GM10847 (cell line): Measurements from ENCODE around the gene MCM8.

ENCODE experiments used
- POLR2A ChIP-seq: IDR thresholded peaks from 2 replicates; pipeline ENCODE4 v1.6.1; 2011; ENCODE audit not compliant: insufficient read length; ENCODE audit errors: extremely low read depth

MCM8 gene

DNA sequence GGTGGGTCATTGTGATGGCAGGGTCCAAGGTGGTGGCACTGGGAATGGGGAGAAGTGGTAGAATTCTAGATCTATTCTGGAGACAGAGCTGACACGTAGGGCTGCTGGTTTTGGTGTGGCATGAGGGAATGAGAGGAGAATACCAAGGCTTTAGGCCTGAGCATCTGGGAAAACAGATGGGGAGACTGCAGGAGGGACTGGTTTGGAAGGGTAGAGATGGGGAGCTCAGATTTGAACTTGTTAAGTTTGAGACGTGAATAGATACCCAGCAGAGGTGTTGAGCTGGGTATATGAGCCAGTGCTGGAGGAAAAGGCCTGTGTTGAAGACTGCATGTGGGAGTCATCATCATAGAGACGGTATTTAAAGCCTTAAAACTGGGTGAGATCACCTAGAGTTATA is 17.7 kb upstream of the MCM8 start:
- no peak for TF ChIP-seq POLR2A

DNA sequence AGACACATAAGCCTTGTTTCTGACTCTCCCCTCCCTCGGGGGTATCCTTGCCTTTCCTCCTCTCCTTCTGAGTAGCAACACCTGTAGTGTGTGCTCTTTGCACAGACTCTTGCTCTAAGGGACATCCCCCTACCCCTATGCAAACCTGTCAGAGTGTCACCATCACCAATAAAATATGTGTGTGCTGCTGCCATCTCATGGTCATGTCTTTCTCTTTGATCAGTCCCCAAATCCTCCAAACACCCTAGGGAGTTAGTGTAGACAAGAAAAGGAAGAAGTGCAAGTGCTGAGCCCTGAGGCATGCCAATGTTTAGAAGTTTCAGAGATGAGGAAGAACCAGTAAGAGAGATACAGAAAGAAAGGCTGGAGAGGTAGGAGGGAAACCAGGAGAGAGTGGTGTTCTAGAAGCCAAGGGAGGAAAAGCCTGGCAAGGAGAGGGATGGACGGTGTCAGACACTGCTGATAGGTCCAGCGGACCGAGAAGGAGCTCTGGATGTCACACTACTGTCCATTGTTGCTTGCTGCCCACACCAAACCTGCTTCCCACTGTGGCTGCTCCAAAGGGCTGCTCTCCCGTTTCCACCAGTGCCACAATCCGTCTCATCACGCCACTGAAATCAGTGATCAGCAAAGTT is 16.5 kb upstream of the MCM8 start:
- no peak for TF ChIP-seq POLR2A

DNA sequence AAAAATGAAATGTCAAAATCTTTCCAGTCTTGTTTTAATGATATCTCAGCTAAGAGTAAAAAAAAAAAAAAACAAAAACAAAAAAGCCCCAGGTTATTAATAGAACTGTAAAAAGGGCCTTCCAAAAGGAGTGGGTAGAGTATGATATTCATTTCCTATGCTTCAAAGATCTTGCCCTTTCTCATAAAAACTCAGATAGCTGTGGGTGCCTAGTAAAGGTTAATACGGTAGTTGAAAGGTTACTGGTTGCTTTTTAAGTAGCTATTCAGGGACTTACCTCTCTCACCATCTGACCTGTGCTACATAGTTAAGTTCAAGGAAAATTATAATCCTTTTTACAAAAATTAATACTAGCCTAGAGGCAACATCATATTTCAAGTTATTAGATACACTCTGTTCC is 15.1 kb upstream of the MCM8 start:
- no peak for TF ChIP-seq POLR2A

DNA sequence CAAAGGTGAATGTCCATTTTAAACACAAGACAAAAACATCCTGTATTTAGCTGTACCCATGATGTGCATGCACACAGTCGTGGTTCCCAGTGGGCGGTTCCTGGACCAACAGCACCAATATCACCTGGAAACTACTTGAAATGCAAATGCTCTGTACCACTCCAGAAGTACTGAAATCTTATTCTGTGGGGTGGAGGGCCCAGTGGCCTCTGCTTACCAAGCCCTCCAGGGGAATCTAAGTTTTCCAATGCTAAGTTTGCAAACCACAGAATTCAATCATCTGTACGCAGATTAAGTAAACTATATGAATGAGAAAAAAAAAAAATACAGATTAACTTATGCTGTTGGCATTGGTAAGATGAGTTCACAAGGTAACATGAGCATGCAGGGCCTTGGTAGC is 14.2 kb upstream of the MCM8 start:
- TF ChIP-seq POLR2A, result no peak

DNA sequence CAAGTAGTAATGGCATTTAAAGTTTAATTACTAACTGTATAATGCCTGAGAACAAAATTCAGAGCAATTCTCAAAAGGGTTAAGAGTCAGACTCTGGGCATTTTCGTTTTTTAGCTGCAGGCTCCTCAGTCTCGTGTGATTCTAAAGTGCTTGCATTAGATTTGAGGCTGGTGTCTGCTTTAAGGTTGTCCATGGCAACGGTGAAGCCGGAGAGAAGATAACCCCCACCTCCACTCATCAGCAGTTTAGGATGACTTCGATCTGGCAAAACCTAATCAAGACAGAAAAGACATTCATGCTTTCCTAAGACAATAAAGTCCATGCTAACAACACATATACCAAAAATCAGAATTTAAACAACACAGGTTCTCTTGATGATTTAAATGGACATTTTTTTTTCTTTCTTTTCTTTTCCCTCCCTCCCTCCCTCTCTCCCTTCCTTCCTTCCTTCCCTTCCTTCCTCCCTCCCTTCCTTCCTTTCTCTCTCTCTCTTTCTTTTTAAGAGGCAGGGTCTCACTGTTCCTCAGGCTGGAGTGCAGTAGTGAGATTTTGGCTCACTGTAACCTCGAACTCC is 11.9 kb upstream of the MCM8 start:
- no peak for TF ChIP-seq POLR2A

DNA sequence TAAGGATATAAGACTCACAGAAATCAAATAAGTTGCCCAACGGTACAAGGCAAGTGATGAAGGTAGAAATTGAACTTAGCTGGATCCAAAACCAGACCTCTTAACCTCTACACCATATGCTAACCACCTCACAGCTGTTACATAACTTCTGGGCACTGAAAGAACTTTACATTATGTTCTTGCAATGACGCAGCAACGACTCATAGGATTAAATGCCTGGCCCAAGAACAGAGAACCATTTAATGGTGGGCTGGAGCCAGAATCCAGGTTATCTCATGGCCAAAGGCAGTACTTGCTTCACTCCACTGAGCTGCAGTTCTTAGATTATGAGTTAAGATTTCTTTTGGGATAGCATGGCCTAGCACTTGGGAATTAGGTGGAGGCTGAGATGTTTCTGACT is 4.5 kb upstream of the MCM8 start:
- no peak for TF ChIP-seq POLR2A

DNA sequence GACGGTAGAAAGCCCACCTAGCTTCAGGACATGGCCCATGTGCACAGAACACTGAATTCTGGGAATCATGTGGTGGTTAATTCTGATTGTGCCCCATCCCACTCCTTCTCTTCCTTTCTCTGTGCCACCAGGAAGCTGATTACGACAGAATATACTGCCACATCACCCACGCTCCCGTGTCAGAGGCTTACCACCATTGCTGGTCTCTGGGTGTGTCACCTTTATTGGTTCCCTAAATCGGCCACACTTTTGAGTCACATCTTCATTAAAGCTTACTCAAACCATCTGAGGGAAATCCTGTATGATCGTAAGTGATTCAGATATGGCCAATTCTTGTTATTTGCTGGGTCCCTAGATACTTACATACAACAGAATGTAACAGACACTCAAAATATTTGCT is 3.2 kb upstream of the MCM8 start:
- no peak for TF ChIP-seq POLR2A

DNA sequence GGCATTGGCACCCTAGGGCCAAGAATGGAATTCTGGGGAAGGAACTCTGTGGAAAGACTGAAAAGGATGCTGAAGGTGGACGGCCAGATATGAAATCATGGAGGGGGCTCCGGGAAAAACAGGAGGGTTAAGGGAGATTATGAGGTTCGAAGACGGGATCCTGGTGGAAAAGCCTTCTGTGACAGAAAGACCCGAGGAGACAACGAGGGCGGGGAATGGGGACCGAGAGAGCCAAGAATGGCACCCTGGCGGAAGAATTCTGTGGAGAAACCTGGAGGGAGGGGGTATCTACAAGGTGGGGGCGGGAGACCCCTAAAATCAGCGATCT is 545 bp upstream of the MCM8 start:
- TF ChIP-seq POLR2A, result no peak

DNA sequence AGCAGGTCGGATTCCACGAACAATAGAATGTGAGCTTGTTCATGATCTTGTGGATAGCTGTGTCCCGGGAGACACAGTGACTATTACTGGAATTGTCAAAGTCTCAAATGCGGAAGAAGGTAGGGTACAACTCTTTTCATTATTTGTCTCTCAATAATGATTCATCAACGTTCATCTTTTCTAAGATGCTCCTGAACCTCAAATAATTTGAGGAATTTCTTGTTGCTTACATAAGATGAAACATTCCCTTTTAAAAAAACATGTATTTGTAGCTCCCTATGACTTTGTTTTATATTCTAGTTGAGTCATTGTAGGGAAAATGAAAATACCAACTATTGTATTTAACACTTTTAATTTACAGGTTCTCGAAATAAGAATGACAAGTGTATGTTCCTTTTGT is 17.0 kb downstream of the MCM8 start:
- TF ChIP-seq POLR2A, result no peak

DNA sequence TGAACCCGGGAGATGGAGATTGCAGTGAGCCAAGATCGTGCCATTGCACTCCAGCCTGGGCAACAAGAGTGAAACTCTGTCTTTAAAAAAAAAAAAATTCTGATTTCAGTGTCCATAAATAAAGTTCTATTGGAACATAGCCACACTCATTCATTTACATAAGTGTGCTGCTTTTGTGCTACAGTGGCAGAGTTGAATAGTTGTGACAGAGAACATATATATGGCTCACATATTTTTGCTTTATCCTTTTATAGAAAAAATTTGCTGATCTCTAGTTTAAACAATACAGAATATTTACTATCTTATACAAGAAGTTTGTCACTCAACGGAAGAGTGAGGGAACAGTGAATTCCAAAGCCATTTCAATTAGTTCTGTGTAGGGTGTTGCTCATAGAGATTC is 18.0 kb downstream of the MCM8 start:
- no peak for TF ChIP-seq POLR2A

DNA sequence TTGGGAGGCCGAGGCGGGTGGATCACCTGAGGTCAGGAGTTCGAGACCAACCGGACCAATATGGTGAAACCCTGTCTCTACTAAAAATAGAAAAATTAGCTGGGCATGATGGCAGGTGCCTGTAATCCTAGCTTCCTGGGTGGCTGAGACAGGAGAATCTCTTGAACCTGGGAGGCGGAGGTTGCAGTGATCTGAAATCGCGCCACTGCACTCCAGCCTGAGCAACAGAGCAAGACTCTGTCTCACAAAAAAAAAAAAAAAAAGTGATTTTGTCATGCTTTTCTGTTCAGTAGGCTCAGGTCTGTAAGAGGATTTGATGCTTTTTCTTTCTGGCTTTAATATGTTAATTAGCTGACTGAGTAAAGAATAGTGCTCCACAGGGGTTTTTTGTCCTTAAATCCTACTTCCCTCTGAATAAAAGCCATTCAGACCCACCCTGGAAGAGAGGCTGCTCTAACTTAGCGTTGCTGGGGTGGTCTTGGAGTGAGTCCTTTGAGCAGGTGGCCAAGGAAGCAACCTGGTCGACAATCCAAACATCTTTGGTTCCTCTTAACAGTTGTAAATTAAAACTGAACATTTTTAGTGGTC is 19.0 kb downstream of the MCM8 start:
- TF ChIP-seq POLR2A, result no peak

DNA sequence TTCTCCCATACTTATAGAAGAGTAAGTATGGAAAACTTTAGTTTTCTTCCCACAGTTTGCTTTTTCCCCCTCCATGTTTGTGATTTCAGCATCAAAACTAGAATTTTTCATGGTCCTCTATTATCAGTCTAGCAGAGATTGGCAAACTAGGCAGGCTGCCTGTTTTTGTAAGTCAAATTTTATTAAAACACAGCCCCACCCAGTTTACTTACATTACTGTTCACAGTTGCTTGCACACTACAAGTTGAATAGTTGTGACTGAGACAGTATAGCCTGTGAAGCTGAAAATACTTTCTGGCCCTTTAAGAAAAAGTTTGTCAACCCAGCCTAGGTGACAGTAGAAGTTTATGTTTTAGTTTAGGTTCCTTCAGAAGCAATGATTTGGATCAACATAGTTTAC is 19.5 kb downstream of the MCM8 start:
- no peak for TF ChIP-seq POLR2A

DNA sequence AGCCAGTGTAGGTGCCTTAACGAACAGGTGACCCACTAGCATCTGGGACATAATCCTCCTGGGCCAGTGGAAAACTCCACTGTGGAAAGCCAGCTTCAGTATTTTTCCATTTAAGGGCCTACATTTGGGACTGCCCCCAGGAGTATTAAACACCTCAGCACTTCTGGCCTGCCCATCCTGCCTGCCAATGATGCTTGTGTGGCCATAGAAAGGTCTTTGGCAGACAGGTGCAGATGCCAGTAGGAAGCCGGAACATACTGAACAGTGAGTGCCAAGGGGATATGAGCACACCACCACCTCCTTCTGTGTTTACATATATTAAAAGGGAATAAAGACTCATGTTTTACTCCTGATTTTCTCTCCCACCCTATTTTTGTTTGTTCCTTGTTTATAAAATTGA is 19.9 kb downstream of the MCM8 start:
- TF ChIP-seq POLR2A, result no peak

DNA sequence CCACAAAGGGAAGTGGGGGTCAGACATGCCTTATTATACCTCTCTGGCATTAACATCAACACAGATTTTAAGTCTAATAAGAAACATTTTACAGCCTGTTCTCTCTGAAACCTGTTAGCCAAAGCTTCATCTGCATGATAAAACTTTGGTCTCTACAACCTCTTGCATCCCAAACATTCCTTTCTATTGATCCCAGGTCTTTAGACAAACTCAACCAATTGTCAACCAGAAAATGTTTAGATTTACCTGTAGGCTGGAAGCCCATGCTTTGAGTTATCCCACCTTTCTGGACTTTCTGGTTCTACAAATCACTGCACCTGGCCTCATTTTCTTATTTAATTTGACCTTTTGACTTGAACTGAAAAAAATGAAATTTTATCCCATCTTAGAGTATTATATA is 20.8 kb downstream of the MCM8 start:
- no peak for TF ChIP-seq POLR2A

DNA sequence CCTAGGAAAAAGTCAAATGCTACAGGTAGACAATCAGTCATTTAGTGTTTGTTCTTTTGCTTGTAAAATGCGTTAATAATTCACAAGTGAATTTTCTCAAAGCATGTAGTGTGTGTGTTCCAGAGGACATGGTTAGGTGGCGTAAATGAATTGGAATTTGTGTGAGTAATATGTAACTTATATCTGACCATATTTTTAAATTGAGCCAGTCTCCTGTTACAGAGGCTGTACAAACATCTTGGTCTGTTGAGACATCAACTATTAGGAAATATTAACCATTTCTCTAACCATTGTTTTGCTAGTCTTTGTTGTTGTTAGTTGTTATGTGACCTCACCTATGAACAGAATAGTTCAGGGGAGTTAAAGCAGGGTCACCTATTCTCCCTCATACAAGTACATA is 22.7 kb downstream of the MCM8 start:
- no peak for TF ChIP-seq POLR2A

DNA sequence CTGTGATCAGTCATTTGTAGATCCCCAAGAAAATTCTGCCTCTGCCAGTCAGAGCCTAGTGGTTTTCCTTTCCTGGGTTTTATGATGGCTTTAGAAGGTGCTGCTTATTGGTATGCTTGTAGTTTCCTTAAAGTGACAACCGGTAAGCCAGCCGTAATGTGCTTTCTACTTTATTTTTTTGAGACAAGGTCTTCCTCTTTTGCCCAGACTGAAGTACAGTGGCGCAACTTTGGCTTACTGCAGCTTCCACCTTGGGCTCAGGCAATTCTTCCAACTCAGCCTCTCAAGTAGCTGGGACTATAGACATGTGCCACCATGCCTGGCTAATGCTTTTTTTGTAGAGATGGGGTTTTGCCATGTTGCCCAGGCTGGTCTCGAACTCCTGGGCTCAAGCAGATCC is 23.5 kb downstream of the MCM8 start:
- no peak for TF ChIP-seq POLR2A

DNA sequence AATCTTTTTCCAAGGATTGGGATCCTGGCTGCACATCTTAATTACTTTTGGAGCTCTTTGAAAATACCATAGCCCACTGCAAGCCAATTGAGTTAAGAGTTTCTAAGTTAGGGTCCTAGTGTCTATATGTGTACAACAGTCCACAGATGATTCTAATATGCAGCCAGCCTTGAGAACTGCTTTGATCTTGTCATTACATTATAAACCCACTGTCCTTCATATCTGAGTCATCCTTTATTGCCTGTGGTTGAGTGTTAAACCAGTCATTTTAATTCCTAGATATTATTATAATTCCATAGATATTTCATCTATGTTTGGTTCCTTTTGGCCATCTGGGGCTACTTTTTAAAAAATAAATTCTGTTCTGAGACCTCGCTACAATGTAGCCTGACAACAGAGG is 24.1 kb downstream of the MCM8 start:
- no peak for TF ChIP-seq POLR2A
